Peyer's patch (tissue), 4 donors: Measurements from ENCODE around the gene CAMK2D. TPM values are rescaled to one million over a fixed set of nuclear protein-coding genes. Genes with fewer than 3 reads are reported as not detected.

ENCODE experiments used
- DNase-seq, 3 donors: peaks; one replicate each; pipeline ENCODE4 v3.0.0-alpha.2; 2017 to 2019
- H3K27ac ChIP-seq, 4 donors: fragments of 200-600 bp; sonication (generic); one replicate each; pipeline ENCODE4 v1.5.1; 2016 to 2019
- H3K27me3 ChIP-seq, 2 donors: fragments of 200-600 bp; sonication (generic); one replicate each; pipeline ENCODE4 v1.5.1; 2019
- H3K36me3 ChIP-seq, 3 donors: fragments of 200-600 bp; sonication (generic); one replicate each; pipeline ENCODE4 v1.5.1; 2016 to 2019
- H3K4me1 ChIP-seq, 4 donors: fragments of 200-600 bp; sonication (generic); one replicate each; pipeline ENCODE4 v1.5.1; 2016 to 2019
- H3K4me3 ChIP-seq, 4 donors: fragments of 200-600 bp; sonication (generic); 1 replicate in 3 of 4; 2 replicates in 1 of 4; pipeline ENCODE4 v1.5.1; 2016 to 2019; ENCODE audit warnings: mild to moderate bottlenecking in 1 of 4
- H3K9me3 ChIP-seq, 4 donors: fragments of 200-600 bp; sonication (generic); one replicate each; pipeline ENCODE4 v1.5.1; 2016 to 2019; ENCODE audit warnings: mild to moderate bottlenecking in 1 of 4
- CTCF ChIP-seq, 6 experiments: fragments of 450-650 bp in 4 of 6; fragments of 200-600 bp in 2 of 6; sonication (generic) in 1 of 6; IDR thresholded peaks; one replicate each; pipeline ENCODE4 v1.5.1; 2017 to 2019; ENCODE audit warnings: antibody characterized with exemption in 6 of 6, mild to moderate bottlenecking in 3 of 6, moderate library complexity in 1 of 6
- POLR2A ChIP-seq, 2 donors: fragments of 450-650 bp; IDR thresholded peaks; one replicate each; pipeline ENCODE4 v1.5.1; 2017; ENCODE audit warnings: antibody characterized with exemption in 2 of 2, mild to moderate bottlenecking in 2 of 2, moderate library complexity in 2 of 2
- total RNA-seq, 4 donors: library from RNA; depleted of rRNA; stranded (reverse); fragments of >200 nt; gene quantifications; one replicate each; pipeline ENCODE4 v1.1.0, GENCODE V29; 2016

Gene CAMK2D
- total RNA-seq, 4 donors from 2014 or later, result 38.8 to 125 (median 63.5) TPM

DNA sequence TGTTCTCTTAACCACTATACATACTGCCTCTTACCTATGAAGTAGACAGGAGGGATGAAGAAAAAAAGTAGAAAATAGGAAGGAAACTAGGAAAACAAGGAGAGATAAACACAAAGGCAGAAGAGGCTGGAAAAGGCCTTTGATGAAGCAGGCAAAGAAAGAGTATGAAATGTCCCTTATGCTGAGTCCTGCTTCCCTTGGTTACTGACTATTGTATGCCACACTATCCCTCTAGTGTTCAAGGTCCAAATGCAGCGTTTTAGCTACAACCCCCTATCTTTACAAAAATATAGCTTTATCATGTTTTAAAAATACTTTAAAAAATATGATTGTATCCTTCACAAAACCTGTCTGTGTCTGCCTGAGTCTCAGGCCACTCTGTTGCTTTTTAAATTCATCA is 233.1 kb downstream of the CAMK2D start:
- Histone ChIP-seq H3K27ac (no peak overlapping the region), H3K27me3 (no peaks in the 10 kb centered on the region), H3K4me3 (no peak overlapping the region), H3K36me3 (peaks cover 0 to 38% (median 0%) of the 10 kb centered on the region in 3 donors), H3K4me1 (no peaks in the 10 kb centered on the region), H3K9me3 (no peaks in the 10 kb centered on the region)
- no peak for TF ChIP-seq POLR2A (IDR thresholded peaks at IDR 0.05)
- TF ChIP-seq CTCF (IDR thresholded peaks at IDR 0.05), result no peak
- no peak for DNase-seq

DNA sequence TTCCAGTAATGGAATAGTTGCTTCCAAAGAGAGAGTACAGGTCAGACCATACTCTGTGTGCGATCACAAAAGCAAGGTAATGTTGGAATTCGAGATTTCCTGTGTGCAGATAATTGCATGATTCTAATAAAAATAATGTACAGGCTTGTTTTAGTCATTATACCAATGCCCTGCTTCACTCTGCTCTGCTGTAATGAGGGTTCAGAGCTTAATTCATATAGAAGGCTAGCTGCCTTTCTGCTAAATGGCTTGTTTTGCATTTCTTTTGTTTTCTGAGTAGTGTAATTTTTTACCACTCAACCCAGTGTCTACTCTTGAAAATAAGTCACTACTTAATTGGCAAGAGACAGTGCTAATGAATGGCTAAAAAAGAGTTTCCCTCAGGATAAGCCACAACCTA is 236.0 kb downstream of the CAMK2D start:
- TF ChIP-seq POLR2A (IDR thresholded peaks at IDR 0.05), result no peak
- TF ChIP-seq CTCF (IDR thresholded peaks at IDR 0.05), result no peak
- no peaks in the 10 kb centered on the region for H3K9me3 ChIP-seq

GRCh38 chr4:113524505-113525186 is 236.9 kb downstream of the CAMK2D start:
- no peaks in the 10 kb centered on the region for H3K27me3 ChIP-seq
- H3K36me3 ChIP-seq, result peaks cover 0 to 17% (median 0%) of the 10 kb centered on the region in 3 donors

More for the DNA sequence above, 236.0 kb downstream of the CAMK2D start:
- no peaks in the 10 kb centered on the region for H3K27me3 ChIP-seq
- H3K27ac ChIP-seq, result no peak overlapping the region
- no peak for DNase-seq
- H3K4me3 ChIP-seq, result no peak overlapping the region
- H3K36me3 ChIP-seq, result peaks cover 0 to 25% (median 0%) of the 10 kb centered on the region in 3 donors
- no peaks in the 10 kb centered on the region for H3K4me1 ChIP-seq

GRCh38 chr4:113524096-113524495 is 237.4 kb downstream of the CAMK2D start:
- Histone ChIP-seq H3K36me3 (peaks cover 0 to 16% (median 0%) of the 10 kb centered on the region in 3 donors), H3K27me3 (no peaks in the 10 kb centered on the region), H3K27ac (no peak overlapping the region), H3K4me1 (no peaks in the 10 kb centered on the region), H3K9me3 (no peaks in the 10 kb centered on the region), H3K4me3 (no peak overlapping the region)
- TF ChIP-seq CTCF (IDR thresholded peaks at IDR 0.05) (no peak), POLR2A (IDR thresholded peaks at IDR 0.05) (no peak)
- DNase-seq, result no peak

More at GRCh38 chr4:113524505-113525186, 236.9 kb downstream of the CAMK2D start:
- H3K27ac ChIP-seq, result no peak overlapping the region
- DNase-seq, result no peak
- H3K9me3 ChIP-seq, result no peaks in the 10 kb centered on the region
- TF ChIP-seq POLR2A (IDR thresholded peaks at IDR 0.05) (no peak), CTCF (IDR thresholded peaks at IDR 0.05) (no peak)
- no peaks in the 10 kb centered on the region for H3K4me1 ChIP-seq
- H3K4me3 ChIP-seq, result no peak overlapping the region

DNA sequence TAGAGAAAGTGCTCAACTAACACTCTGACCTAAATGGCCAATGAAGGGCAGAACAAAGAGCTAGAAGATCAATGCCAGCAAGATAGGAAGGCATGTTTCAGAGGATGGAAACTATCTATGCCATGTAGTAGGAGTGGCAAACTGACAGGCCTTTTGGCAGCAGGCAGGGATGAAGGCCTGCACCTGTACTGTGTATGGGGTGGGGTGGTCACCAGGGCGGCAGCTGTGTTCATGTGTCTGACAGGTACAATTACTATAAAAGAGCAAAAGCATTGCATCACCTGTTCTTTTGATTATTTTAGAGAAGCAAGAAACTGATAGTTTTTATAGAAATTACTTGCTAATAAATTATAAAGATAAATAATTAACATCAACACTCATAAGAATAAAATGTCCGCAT is 239.1 kb downstream of the CAMK2D start:
- H3K27me3 ChIP-seq, result no peaks in the 10 kb centered on the region
- no peak overlapping the region for H3K27ac ChIP-seq
- TF ChIP-seq CTCF (IDR thresholded peaks at IDR 0.05), result no peak
- no peak for DNase-seq
- H3K36me3 ChIP-seq, result peaks cover 0 to 9% (median 0%) of the 10 kb centered on the region in 3 donors
- H3K4me3 ChIP-seq, result no peak overlapping the region
- H3K9me3 ChIP-seq, result no peaks in the 10 kb centered on the region
- no peaks in the 10 kb centered on the region for H3K4me1 ChIP-seq
